Endometrial microvascular endothelial cells (primary cell): Measurements from ENCODE around the gene UPK1B. TPM values are rescaled to one million over a fixed set of nuclear protein-coding genes. Genes with fewer than 3 reads are reported as not detected.
"Not testable (repeated sequence)": the region's sequence is repeated elsewhere in the genome, so short reads cannot be mapped to it uniquely, and the experiment has no call there.

ENCODE experiments used
- in situ Hi-C: cut with HindIII; loops from 2 replicates; pipeline ENCODE4 v1.10.0; 2017; ENCODE audit warnings: low sequenced_read_pairs, low pct_unique_long_range_greater_than_20kb; ENCODE audit errors: inconsistent ontology term
- total RNA-seq: library from RNA; depleted of rRNA; stranded (reverse); fragments of >200 nt; gene quantifications from one replicate; pipeline ENCODE4 v1.2.3, GENCODE V29; 2015; ENCODE audit errors: inconsistent ontology term

Gene UPK1B
- not detected for total RNA-seq

GRCh38 chr3:119173325-119173724, at the start of gene UPK1B:
Gene UPK1B (plus strand): TSS chr3:119173598. CDS start chr3:119186742, 13,144 bp downstream.
- in situ Hi-C loops: no loop called here

DNA sequence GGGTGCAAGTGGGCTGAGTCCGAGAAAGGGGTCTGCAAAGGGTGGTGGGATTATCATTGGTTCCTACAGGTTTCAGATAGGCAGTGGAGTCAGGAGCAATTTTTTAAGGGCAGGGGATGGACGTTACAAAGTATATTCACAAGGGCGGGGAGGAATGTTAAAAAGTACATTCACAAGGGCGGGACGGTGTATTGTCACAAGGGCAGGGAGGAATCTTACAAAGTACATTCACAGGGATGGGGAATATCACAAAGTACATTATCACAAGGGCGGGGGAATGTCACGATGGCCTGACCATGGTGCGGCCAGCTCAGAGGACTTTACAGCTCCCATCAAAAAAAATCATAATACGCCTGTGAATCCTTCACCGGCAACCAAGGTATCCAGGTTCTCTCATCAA, 48.1 kb upstream of the UPK1B start:
- in situ Hi-C loops: no loop called here

GRCh38 chr3:119125742-119126504, 47.5 kb upstream of the UPK1B start:
- in situ Hi-C loops: no loop called here

DNA sequence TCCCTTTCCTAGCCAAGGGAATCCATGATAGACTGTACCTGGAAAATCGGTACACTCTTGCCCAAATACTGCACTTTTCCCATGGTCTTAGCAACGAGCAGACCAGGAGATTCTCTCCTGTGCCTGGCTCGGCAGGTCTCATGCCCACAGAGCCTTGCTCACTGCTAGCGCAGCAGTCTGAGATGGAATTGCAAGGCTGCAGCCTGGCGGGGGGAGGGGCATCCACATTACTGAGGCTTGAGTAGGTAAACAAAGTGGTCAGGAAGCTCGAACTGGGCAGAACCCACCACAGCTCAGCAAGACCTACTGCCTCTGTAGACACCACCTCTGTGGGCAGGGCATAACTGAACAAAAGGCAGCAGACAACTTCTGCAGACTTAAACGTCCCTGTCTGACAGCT, 43.1 kb upstream of the UPK1B start:
- in situ Hi-C loops: not testable (repeated sequence)

GRCh38 chr3:119132291-119132690, 41.1 kb upstream of the UPK1B start:
- in situ Hi-C loops: not testable (repeated sequence)

GRCh38 chr3:119139360-119139759, 34.0 kb upstream of the UPK1B start:
- in situ Hi-C loops: not testable (repeated sequence)

DNA sequence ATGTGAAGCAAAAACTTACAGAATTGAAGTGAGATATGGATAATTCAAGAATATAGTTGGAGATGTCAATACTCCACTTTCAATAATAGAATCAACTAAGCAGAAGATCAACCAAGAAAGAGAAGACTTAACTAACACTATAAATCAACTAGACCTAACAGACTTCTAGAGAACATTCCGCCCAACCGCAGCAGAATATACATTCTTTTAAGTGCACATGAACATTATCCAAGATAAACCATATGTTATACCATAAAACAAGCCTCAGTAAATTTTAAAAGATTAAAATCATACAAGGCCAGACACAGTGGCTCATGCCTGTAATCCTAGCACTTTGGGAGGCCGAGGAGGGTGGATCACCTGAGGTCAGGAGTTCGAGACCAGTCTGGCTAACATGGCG, 32.9 kb upstream of the UPK1B start:
- in situ Hi-C loops: no loop called here

DNA sequence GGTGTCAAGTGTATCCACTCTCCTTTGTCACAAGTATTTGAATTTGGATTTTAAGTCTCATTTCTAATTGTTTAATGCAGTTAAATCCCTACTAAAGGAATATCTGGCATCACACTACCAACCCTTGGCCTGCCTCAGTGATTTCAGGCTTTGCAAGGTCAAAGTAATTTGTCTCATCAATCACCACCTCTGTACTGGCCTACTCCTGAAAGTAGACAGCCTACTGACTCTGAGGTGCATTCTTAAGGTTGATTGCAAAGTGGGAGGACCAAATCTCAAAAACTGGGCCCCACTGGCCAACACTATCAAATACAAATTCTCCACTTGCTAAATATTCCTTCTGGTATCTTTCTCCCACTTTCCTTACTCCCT, 28.3 kb upstream of the UPK1B start:
- in situ Hi-C loops: no loop called here

- in situ Hi-C loops: no loop called here
Measured at GRCh38 chr3:119145500-119146167, 27.8 kb upstream of the UPK1B start, which contains the start of gene TEX55. Gene TEX55 (plus strand): TSS chr3:119146165. CDS start chr3:119146190, 25 bp downstream.

- in situ Hi-C loops: no loop called here
Measured at GRCh38 chr3:119146578-119147375, 26.6 kb upstream of the UPK1B start.

- in situ Hi-C loops: no loop called here
Measured at GRCh38 chr3:119147494-119147893, 25.9 kb upstream of the UPK1B start.

GRCh38 chr3:119148493-119149180, 24.8 kb upstream of the UPK1B start:
- in situ Hi-C loops: no loop called here

DNA sequence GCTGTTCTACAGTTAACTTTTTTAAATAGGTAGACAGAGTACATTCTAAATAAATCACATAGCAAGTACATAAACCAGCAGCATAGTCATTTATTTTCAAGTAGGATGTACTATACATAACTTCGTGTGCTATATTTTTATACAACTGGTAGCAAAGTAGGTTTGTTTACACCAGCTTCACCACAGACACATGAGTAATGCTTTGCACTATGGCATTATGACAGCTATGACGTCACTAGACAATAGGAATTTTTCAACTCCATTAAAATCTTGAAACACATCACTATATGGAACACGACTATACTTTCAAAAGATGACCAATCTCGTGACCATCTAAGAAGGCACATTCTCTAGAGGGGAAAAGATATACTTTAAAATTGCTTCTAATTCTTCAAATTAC, 23.9 kb upstream of the UPK1B start:
- in situ Hi-C loops: no loop called here

DNA sequence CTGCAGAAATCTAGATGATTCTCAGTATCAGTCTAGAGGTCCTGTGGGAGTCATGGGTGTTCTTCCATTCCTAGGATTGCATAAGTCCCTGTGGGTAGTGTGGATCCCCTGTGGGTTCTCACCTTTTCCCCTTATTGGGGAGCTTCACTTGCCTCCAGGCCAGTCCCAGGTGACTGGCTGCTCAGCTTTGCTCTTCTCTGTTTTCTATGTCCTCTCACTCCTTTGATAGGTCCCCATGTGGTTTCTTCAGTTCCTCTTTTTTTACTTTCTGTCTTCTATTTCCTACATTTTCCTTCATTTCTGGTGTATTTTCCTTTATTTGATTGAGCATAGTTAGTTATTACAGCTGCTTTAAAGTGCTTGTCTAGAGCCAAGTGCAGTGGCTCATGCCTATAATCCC, 16.5 kb upstream of the UPK1B start:
- in situ Hi-C loops: no loop called here

DNA sequence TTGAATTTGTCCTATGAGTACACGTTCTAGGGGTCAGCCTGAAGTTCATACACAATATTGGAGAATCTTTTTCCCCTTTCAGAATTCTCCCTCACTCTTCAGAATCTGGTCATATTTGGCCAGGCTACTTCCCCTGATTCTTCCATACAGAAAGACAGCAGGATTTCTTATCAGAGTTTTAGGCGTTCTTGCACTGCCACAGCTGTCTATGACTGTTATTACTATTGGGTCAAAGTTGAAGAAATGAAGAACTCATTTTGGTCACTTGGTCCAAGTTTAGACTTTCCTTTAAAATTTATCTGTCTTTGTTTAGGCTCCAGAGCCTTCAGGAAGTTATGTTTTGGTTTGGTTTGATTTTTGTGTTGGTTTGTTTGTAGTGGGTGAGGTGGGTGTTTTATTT, 15.4 kb upstream of the UPK1B start:
- in situ Hi-C loops: no loop called here

DNA sequence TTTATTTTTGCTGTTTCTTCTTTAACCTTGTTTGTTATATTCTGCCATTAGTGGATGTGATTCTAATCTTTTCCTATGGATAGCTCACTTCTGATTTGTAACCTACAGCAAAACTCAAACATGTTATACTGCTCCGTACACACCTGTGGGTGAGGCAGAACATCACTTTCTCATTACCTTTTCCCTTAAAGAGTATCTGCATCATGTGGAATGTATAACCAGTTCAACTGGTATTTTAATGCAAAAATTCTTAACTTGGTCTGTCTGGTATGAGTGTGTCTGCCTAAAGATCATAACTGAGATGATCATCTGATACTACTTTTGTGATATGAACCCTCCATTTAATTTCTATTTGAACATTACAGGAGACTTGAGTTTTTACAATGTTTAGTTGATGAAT, 13.0 kb upstream of the UPK1B start:
- in situ Hi-C loops: no loop called here

GRCh38 chr3:119160815-119161214, 12.6 kb upstream of the UPK1B start:
- in situ Hi-C loops: no loop called here

DNA sequence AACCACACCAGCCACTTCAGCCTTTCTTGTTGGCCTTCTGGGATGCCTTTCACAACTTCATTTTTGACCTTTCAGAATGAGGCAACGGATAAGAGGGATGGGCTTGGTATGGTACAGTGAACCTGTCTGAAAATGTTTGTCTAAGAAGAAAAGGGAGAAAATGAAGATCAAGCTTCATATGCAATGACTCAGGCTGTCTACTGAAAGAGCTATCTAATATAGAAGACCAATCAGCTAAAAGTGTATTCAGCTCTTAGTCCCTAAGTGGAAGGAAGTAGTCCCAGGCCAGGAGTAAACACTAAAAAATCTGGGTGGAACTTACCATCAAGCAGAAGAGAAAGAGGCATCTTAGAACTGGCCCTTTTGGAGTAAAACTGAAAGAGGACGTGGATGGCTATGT, 12.2 kb upstream of the UPK1B start:
- in situ Hi-C loops: no loop called here

DNA sequence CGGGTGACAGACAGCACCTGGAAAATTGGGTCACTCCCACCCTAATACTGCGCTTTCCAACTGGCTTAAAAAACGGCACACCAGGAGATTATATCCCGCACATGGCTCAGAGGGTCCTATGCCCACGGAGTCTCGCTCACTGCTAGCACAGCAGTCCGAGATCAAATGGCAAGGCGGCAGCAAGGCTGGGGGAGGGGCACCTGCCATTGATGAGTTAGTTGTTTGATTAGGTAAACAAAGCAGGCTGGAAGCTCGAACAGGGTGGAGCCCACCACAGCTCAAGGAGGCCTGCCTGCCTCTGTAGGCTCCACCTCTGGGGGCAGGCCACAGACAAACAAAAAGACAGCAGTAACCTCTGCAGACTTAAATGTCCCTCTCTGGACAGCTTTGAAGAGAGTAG, 8.7 kb upstream of the UPK1B start:
- in situ Hi-C loops: not testable (repeated sequence)
